Smooth muscle cell (in vitro differentiated cells): ENCODE results near the gene AP2M1. TPM values are rescaled to one million over a fixed set of nuclear protein-coding genes. Genes with fewer than 3 reads are reported as not detected.

Experiments used
- DNase-seq: peaks from one replicate; lab custom pipeline; 2025; ENCODE audit not compliant: unreplicated experiment; lab: John Stamatoyannopoulos, UW
- H2AFZ ChIP-seq: fragments of 200-600 bp; sonication (generic); 2 replicates; pipeline ENCODE4 v1.6.0; 2016; ENCODE audit warnings: antibody characterized with exemption, low read depth, mild to moderate bottlenecking
- H3F3A ChIP-seq: fragments of 200-600 bp; sonication (generic); 2 replicates; pipeline ENCODE4 v1.6.0; 2017; ENCODE audit warnings: antibody characterized with exemption, low read depth
- H3K27ac ChIP-seq: fragments of 200-600 bp; sonication (generic); 2 replicates; pipeline ENCODE4 v1.5.1; 2016; ENCODE audit warnings: low read depth, mild to moderate bottlenecking
- H3K27me3 ChIP-seq: fragments of 200-600 bp; sonication (generic); 2 replicates; pipeline ENCODE4 v1.6.1; 2016; ENCODE audit warnings: low read depth, mild to moderate bottlenecking
- H3K36me3 ChIP-seq: fragments of 200-600 bp; sonication (generic); 2 replicates; pipeline ENCODE4 v1.5.1; 2016; ENCODE audit warnings: low read depth
- H3K4me1 ChIP-seq: fragments of 200-600 bp; sonication (generic); 2 replicates; pipeline ENCODE4 v1.5.1; 2016; ENCODE audit warnings: low read depth
- H3K4me2 ChIP-seq: fragments of 200-600 bp; sonication (generic); 2 replicates; pipeline ENCODE4 v1.6.0; 2016; ENCODE audit warnings: mild to moderate bottlenecking
- H3K4me3 ChIP-seq: fragments of 200-600 bp; sonication (generic); 2 replicates; pipeline ENCODE4 v1.5.1; 2016; ENCODE audit warnings: mild to moderate bottlenecking
- H3K79me2 ChIP-seq: fragments of 200-600 bp; sonication (generic); 2 replicates; pipeline ENCODE4 v1.6.0; 2016; ENCODE audit warnings: low read depth, mild to moderate bottlenecking
- H3K9ac ChIP-seq: fragments of 200-600 bp; sonication (generic); 2 replicates; pipeline ENCODE4 v1.6.0; 2016; ENCODE audit warnings: low read depth
- H3K9me3 ChIP-seq: fragments of 200-600 bp; sonication (generic); replicated peaks from 2 replicates; pipeline ENCODE4 v1.5.1; 2016; ENCODE audit warnings: low read depth
- H4K20me1 ChIP-seq: fragments of 200-600 bp; sonication (generic); 2 replicates; pipeline ENCODE4 v1.6.0; 2016; ENCODE audit warnings: low read depth
- CTCF ChIP-seq: fragments of 200-600 bp; sonication (generic); IDR thresholded peaks from 2 replicates; pipeline ENCODE4 v1.5.1; 2017; ENCODE audit warnings: borderline replicate concordance, mild to moderate bottlenecking, antibody characterized with exemption; ENCODE audit not compliant: insufficient read depth, poor library complexity, severe bottlenecking
- WGBS: methylation state at CpG from one replicate; pipeline ENCODE4 v1.1.7; 2016; ENCODE audit warnings: low lambda C conversion rate; 5-methylcytosine and 5-hydroxymethylcytosine counted together
- polyA plus RNA-seq: library from polyadenylated mRNA; unstranded; fragments of >200 nt; fragmentation: Nextera tagmentation; extraction: Ambion mirVana; gene quantifications from 2 replicates; pipeline ENCODE4 v1.2.1, GENCODE V29; 2016
- total RNA-seq: library from RNA; depleted of rRNA; stranded (reverse); fragments of >200 nt; gene quantifications from 2 replicates; pipeline ENCODE4 v1.2.3, GENCODE V29; 2014

Gene AP2M1
- total and polyA plus RNA-seq, 2 experiments from 2014 or later = 444 to 784 TPM

DNA sequence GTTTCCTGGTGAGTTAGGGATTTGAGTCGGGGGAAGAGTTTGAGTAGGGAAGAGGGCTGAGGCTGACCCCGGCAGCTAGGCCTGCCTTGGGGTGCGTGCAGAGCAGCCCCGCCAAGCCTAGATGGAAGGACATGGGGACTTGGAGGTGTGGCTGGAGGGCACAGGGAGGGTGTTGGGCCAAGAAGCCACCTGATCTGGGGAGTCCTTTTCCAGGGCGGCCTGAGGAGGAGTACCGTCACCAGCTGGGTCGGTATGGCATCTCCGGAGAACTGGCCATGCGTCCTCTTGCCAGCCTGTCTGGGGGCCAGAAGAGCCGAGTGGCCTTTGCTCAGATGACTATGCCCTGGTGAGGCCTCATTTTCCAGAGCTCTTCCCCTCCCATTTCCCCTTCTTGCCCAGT is 18.2 kb downstream of the AP2M1 start:
- over 99% methylated on average over 10 of the region's 10 CpGs for WGBS
- Histone ChIP-seq H3K27me3 (no peaks in the 10 kb centered on the region), H3K4me2 (no peak overlapping the region), H3K27ac (no peak overlapping the region), H3K79me2 (peaks cover 26% of the 10 kb centered on the region), H3K4me1 (no peaks in the 10 kb centered on the region), H3K4me3 (no peak overlapping the region), H3K36me3 (no peaks in the 10 kb centered on the region), H4K20me1 (peaks cover 29% of the 10 kb centered on the region), H3F3A (no peaks in the 10 kb centered on the region), H3K9me3 (no peaks in the 10 kb centered on the region), H2AFZ (no peak overlapping the region), H3K9ac (no peak overlapping the region)
- no peak for TF ChIP-seq CTCF
- DNase-seq = no peak

GRCh38 chr3:184193991-184194539 is 19.4 kb downstream of the AP2M1 start:
- Histone ChIP-seq H3K4me2 (no peak overlapping the region), H3K79me2 (peaks cover 14% of the 10 kb centered on the region), H2AFZ (no peak overlapping the region), H3K27me3 (no peaks in the 10 kb centered on the region), H4K20me1 (peaks cover 18% of the 10 kb centered on the region), H3K9ac (no peak overlapping the region), H3K4me1 (no peaks in the 10 kb centered on the region), H3K9me3 (no peaks in the 10 kb centered on the region), H3K36me3 (no peaks in the 10 kb centered on the region), H3K27ac (no peak overlapping the region), H3K4me3 (no peak overlapping the region), H3F3A (no peaks in the 10 kb centered on the region)
- TF ChIP-seq CTCF = no peak
- WGBS = over 99% methylated on average over 9 of the region's 9 CpGs
- DNase-seq = no peak

DNA sequence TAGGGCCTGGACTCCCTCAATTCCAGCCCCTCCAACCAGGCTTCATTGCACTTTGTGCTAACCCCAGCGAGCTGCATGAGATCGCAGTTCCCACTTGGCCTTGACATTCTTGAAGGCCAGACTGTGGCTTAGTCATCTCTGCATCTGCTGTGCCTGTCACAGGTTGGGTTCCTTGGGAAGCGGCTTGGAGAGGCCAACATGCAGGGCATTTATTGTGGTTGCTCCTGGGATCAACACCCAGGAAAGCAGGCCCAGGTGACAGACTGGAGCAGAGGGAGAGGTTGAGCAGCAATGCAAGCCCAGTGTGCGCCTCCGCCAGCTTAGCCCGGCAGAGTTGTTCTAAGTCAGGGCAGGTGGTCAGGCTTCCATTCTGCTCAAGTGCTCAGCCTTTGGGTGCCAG is 21.9 kb downstream of the AP2M1 start:
- H3K27me3 ChIP-seq = no peaks in the 10 kb centered on the region
- H3K79me2 ChIP-seq = no peaks in the 10 kb centered on the region
- no peak overlapping the region for H3K27ac ChIP-seq
- H3F3A ChIP-seq = no peaks in the 10 kb centered on the region
- H3K4me2 ChIP-seq = no peak overlapping the region
- no peak for TF ChIP-seq CTCF
- H3K9me3 ChIP-seq = no peaks in the 10 kb centered on the region
- H3K4me1 ChIP-seq = no peaks in the 10 kb centered on the region
- H3K9ac ChIP-seq = no peak overlapping the region
- WGBS = 95% methylated on average over 6 of the region's 6 CpGs
- no peaks in the 10 kb centered on the region for H3K36me3 ChIP-seq
- no peak for DNase-seq
- no peaks in the 10 kb centered on the region for H4K20me1 ChIP-seq
- H2AFZ ChIP-seq = no peak overlapping the region
- H3K4me3 ChIP-seq = no peak overlapping the region

- H3F3A ChIP-seq = no peaks in the 10 kb centered on the region
- TF ChIP-seq CTCF = no peak
- no peaks in the 10 kb centered on the region for H3K36me3 ChIP-seq
- H3K79me2 ChIP-seq = no peaks in the 10 kb centered on the region
- H3K4me2 ChIP-seq = no peak overlapping the region
- H3K27ac ChIP-seq = no peak overlapping the region
- H3K9ac ChIP-seq = no peak overlapping the region
- no peaks in the 10 kb centered on the region for H4K20me1 ChIP-seq
- no peaks in the 10 kb centered on the region for H3K27me3 ChIP-seq
- 88% methylated on average over 9 of the region's 9 CpGs for WGBS
- H3K4me1 ChIP-seq = no peaks in the 10 kb centered on the region
- no peak for DNase-seq
- H3K4me3 ChIP-seq = no peak overlapping the region
- no peak overlapping the region for H2AFZ ChIP-seq
- no peaks in the 10 kb centered on the region for H3K9me3 ChIP-seq
These were observed 23.9 kb downstream of the AP2M1 start for GRCh38 chr3:184198509-184198908.
